ENCODE measurements around the gene PAPOLA.

PAPOLA gene

GRCh38 chr14:96587823-96588385 is 85.7 kb downstream of the PAPOLA start:
- no peak for DNase-seq

- DNase-seq = no peak
These were observed 86.5 kb downstream of the PAPOLA start for GRCh38 chr14:96588410-96589257.

- no peak for DNase-seq
These were observed 87.4 kb downstream of the PAPOLA start for GRCh38 chr14:96589577-96589976.

- no peak for DNase-seq
These were observed 88.1 kb downstream of the PAPOLA start for GRCh38 chr14:96590190-96590864.

GRCh38 chr14:96592591-96593386 is 90.6 kb downstream of the PAPOLA start:
- peak; percentile 33 to 70 (median 44) for DNase-seq

GRCh38 chr14:96594961-96595360 is 92.8 kb downstream of the PAPOLA start:
- DNase-seq = no peak

- no peak for DNase-seq
These were observed 95.5 kb downstream of the PAPOLA start for GRCh38 chr14:96597680-96598079.

- no peak for DNase-seq
These were observed 96.2 kb downstream of the PAPOLA start for GRCh38 chr14:96598332-96598928.

- no peak for DNase-seq
These were observed 96.9 kb downstream of the PAPOLA start for GRCh38 chr14:96599076-96599475.

- no peak for DNase-seq
These were observed 100.0 kb downstream of the PAPOLA start for GRCh38 chr14:96602186-96602585.

- no peak for DNase-seq
These were observed 101.4 kb downstream of the PAPOLA start for GRCh38 chr14:96603350-96604255.

- no peak for DNase-seq
These were observed 112.3 kb downstream of the PAPOLA start for GRCh38 chr14:96614481-96614881.

- DNase-seq = no peak
These were observed 114.1 kb downstream of the PAPOLA start for GRCh38 chr14:96616161-96616721.

All from T-helper 2 cell (primary cell).